ENCODE data around the gene SMURF1.

SMURF1 gene

DNA sequence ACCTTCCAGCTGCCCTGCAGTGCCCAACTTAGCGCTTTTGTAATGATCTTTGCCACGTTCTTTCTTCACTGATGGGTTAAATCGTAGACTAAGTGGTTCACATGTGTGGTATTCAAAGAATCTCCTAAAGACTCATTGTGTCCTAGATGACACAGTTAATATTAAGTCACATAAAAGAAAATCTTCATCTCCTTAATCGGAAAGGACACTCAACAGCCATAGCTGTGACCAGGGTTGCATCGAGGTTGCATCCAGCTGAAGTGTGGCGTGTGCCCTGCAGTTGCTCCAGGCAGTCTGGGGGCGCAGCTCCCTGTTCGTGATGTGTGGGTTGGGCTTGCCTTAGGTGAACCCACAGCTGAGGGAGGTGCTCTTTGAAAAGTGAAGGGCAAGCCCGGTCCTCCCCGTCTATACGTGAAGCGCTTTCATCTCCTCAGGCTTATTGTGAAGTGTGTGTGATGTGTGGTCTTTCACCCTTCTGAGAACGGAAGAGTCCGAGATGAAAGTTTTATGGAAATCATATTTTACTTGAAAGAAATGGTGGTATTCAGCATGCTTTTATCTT, 142.9 kb downstream of the SMURF1 start:
- peaks cover 85% of the 10 kb centered on the region for H3K36me3 ChIP-seq (ENCODE audit: insufficient read depth, low read length)
- no peaks in the 10 kb centered on the region for H3F3A ChIP-seq (ENCODE audit: insufficient read depth, low read length)
- H3K4me3 ChIP-seq (ENCODE audit: low read depth, low read length, poor library complexity, severe bottlenecking) = no peak overlapping the region
- no peaks in the 10 kb centered on the region for H3K9me2 ChIP-seq (ENCODE audit: low read depth, low read length)
- H3K4me1 ChIP-seq (ENCODE audit: insufficient read depth, low read length, severe bottlenecking) = no peaks in the 10 kb centered on the region
- H3K9me3 ChIP-seq (ENCODE audit: low read length) = no peaks in the 10 kb centered on the region
- TF ChIP-seq, protein P1, sequence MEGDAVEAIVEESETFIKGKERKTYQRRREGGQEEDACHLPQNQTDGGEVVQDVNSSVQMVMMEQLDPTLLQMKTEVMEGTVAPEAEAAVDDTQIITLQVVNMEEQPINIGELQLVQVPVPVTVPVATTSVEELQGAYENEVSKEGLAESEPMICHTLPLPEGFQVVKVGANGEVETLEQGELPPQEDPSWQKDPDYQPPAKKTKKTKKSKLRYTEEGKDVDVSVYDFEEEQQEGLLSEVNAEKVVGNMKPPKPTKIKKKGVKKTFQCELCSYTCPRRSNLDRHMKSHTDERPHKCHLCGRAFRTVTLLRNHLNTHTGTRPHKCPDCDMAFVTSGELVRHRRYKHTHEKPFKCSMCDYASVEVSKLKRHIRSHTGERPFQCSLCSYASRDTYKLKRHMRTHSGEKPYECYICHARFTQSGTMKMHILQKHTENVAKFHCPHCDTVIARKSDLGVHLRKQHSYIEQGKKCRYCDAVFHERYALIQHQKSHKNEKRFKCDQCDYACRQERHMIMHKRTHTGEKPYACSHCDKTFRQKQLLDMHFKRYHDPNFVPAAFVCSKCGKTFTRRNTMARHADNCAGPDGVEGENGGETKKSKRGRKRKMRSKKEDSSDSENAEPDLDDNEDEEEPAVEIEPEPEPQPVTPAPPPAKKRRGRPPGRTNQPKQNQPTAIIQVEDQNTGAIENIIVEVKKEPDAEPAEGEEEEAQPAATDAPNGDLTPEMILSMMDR (IDR thresholded peaks at IDR 0.05; ENCODE audit: low read length) = no peak
- TF ChIP-seq EZH2 (IDR thresholded peaks at IDR 0.05; ENCODE audit: borderline replicate concordance, low read length) = no peak
- H3K27ac ChIP-seq (ENCODE audit: low read depth, low read length, poor library complexity, severe bottlenecking) = no peak overlapping the region
- H3K4me2 ChIP-seq (ENCODE audit: low read length) = no peak overlapping the region
- no peaks in the 10 kb centered on the region for H3K27me3 ChIP-seq (ENCODE audit: insufficient read depth, low read length)
- H3K79me2 ChIP-seq (ENCODE audit: insufficient read depth, low read length) = no peaks in the 10 kb centered on the region
- H3K9ac ChIP-seq (ENCODE audit: low read length) = no peak overlapping the region
- H2AFZ ChIP-seq (ENCODE audit: low read length) = no peak overlapping the region
- no peaks in the 10 kb centered on the region for H4K20me1 ChIP-seq (ENCODE audit: insufficient read depth, low read length)

DNA sequence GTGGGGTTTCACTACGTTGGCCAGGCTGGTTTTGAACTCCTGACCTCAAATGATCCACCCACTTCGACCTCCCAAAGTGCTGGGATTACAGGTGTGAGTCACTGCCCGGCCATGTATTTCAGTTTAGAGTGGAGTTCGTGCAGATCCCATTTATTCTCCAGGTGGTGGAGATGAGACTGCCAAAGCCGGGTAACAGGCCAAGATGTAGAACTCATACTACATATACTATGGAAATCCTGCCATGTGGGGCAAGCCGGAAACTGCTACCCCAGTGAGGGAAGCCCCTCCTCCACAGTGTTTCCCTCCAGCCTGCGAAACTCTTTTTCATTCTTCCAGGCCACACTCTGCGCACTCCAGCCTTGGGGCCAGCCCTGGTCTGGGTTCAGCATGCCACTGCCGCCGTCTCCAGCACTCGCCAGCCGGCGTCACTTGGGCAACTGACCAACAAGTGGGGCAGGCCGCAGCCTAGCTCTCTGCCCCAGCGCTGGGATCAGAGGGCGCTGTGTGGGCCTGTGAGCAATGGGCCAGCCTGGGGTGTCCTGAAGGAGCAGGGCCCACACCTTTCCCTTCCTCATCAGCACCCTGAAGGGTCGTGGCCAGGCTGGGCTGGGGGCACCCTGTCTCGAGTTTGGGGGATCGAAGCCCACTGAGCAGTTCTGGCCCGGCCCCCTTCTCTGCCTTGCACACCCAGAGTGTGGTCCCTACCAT, 143.6 kb downstream of the SMURF1 start:
- TF ChIP-seq, protein P1 (IDR thresholded peaks at IDR 0.05; ENCODE audit: low read length) = no peak
- no peak for TF ChIP-seq EZH2 (IDR thresholded peaks at IDR 0.05; ENCODE audit: borderline replicate concordance, low read length)
- Histone ChIP-seq H3K27me3 (ENCODE audit: insufficient read depth, low read length) (no peaks in the 10 kb centered on the region), H3K36me3 (ENCODE audit: insufficient read depth, low read length) (peaks cover 85% of the 10 kb centered on the region), H3K79me2 (ENCODE audit: insufficient read depth, low read length) (no peaks in the 10 kb centered on the region), H3K9me2 (ENCODE audit: low read depth, low read length) (no peaks in the 10 kb centered on the region), H4K20me1 (ENCODE audit: insufficient read depth, low read length) (no peaks in the 10 kb centered on the region), H3K9ac (ENCODE audit: low read length) (no peak overlapping the region), H3F3A (ENCODE audit: insufficient read depth, low read length) (no peaks in the 10 kb centered on the region), H3K4me2 (ENCODE audit: low read length) (no peak overlapping the region), H3K27ac (ENCODE audit: low read depth, low read length, poor library complexity, severe bottlenecking) (no peak overlapping the region), H2AFZ (ENCODE audit: low read length) (no peak overlapping the region), H3K9me3 (ENCODE audit: low read length) (no peaks in the 10 kb centered on the region), H3K4me3 (ENCODE audit: low read depth, low read length, poor library complexity, severe bottlenecking) (no peak overlapping the region), H3K4me1 (ENCODE audit: insufficient read depth, low read length, severe bottlenecking) (no peaks in the 10 kb centered on the region)

DNA sequence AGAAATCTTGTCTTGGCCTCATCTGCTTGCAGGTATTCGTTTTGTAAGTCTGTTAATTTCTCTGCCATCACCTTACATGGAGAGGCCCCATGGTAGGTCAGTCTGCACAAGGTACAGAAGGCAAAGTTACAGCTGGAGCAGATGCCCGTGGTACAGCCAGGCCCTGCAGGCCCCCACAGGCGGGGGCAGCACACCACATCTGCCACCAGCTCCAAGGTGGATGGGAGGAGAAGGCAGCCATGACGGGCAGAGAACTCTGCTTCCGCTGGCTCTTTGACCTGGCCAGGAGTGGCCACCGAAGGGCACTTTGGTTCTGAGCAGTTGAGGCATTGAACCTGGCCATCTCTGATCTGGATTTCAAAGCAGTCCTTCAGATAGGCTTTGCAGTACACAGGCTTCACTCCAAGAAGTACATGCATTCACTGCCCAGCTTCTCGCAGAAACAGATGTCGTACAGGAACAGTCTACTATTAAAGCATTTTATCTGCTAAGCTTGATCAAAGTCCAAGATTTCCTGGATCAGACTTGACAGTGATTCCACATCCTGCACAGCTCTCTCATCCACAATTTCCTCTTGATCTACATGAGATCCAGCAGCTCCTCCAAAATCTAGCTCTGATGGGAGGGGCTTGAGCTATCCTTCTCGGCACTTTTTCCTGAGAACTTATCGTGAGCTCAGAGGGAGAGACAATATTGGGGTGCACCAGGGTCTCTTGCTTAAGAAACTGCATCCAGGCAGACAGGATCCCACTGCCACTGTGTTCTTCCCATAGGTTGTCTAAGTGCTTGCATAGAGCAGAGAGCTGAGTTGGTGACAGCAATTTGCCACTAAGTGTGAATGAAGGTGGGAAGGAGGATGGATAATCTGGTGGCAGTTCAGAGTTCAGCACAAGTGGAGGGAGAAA, 144.8 kb downstream of the SMURF1 start:
- Histone ChIP-seq H3F3A (ENCODE audit: insufficient read depth, low read length) (no peaks in the 10 kb centered on the region), H3K9ac (ENCODE audit: low read length) (no peak overlapping the region), H3K27ac (ENCODE audit: low read depth, low read length, poor library complexity, severe bottlenecking) (no peak overlapping the region), H3K4me1 (ENCODE audit: insufficient read depth, low read length, severe bottlenecking) (no peaks in the 10 kb centered on the region), H2AFZ (ENCODE audit: low read length) (no peak overlapping the region), H3K4me2 (ENCODE audit: low read length) (no peak overlapping the region), H4K20me1 (ENCODE audit: insufficient read depth, low read length) (no peaks in the 10 kb centered on the region), H3K36me3 (ENCODE audit: insufficient read depth, low read length) (peaks cover 85% of the 10 kb centered on the region), H3K4me3 (ENCODE audit: low read depth, low read length, poor library complexity, severe bottlenecking) (no peak overlapping the region), H3K9me2 (ENCODE audit: low read depth, low read length) (no peaks in the 10 kb centered on the region), H3K27me3 (ENCODE audit: insufficient read depth, low read length) (no peaks in the 10 kb centered on the region), H3K9me3 (ENCODE audit: low read length) (no peaks in the 10 kb centered on the region), H3K79me2 (ENCODE audit: insufficient read depth, low read length) (no peaks in the 10 kb centered on the region)
- TF ChIP-seq, protein P1 (IDR thresholded peaks at IDR 0.05; ENCODE audit: low read length) = no peak
- TF ChIP-seq EZH2 (IDR thresholded peaks at IDR 0.05; ENCODE audit: borderline replicate concordance, low read length) = no peak
